IPS-18c (cell line): Measurements from ENCODE around the gene ACTN4.

Source experiments
- H3K4me3 ChIP-seq: 2 replicates; pipeline ENCODE4 v1.7.0; 2013; ENCODE audit warnings: low read depth, mild to moderate bottlenecking, low read length, moderate library complexity; ENCODE audit not compliant: insufficient read depth
- H3K9me3 ChIP-seq: one replicate; pipeline ENCODE4 v1.6.1; 2013; ENCODE audit warnings: mild to moderate bottlenecking, low read length, moderate library complexity; ENCODE audit not compliant: control insufficient read depth, insufficient read depth

The ACTN4 gene

GRCh38 chr19:38774181-38774950 lies 126.9 kb downstream of the ACTN4 start:
- Histone ChIP-seq H3K9me3 (no peaks in the 10 kb centered on the region), H3K4me3 (no peak overlapping the region)

GRCh38 chr19:38778733-38779132 lies 131.3 kb downstream of the ACTN4 start:
- Histone ChIP-seq H3K4me3 (no peak overlapping the region), H3K9me3 (no peaks in the 10 kb centered on the region)

- H3K4me3 ChIP-seq = no peak overlapping the region
- no peaks in the 10 kb centered on the region for H3K9me3 ChIP-seq
Observed at GRCh38 chr19:38780443-38780842, 133.0 kb downstream of the ACTN4 start.

- no peaks in the 10 kb centered on the region for H3K9me3 ChIP-seq
- no peak overlapping the region for H3K4me3 ChIP-seq
Observed at GRCh38 chr19:38781058-38781457, 133.6 kb downstream of the ACTN4 start.
